GM19467 (cell line): Measurements from ENCODE around the gene MACROD1.
A peak's percentile ranks its signal among the peaks of the same experiment; 100 is the strongest.

Source experiments
- ATAC-seq: cut with Tn5 transposase; IDR thresholded peaks from one replicate; pipeline ENCODE4 v1.9.1; 2021; ENCODE audit warnings: mild to moderate bottlenecking, moderate library complexity; ENCODE audit not compliant: unreplicated experiment

Gene MACROD1

DNA sequence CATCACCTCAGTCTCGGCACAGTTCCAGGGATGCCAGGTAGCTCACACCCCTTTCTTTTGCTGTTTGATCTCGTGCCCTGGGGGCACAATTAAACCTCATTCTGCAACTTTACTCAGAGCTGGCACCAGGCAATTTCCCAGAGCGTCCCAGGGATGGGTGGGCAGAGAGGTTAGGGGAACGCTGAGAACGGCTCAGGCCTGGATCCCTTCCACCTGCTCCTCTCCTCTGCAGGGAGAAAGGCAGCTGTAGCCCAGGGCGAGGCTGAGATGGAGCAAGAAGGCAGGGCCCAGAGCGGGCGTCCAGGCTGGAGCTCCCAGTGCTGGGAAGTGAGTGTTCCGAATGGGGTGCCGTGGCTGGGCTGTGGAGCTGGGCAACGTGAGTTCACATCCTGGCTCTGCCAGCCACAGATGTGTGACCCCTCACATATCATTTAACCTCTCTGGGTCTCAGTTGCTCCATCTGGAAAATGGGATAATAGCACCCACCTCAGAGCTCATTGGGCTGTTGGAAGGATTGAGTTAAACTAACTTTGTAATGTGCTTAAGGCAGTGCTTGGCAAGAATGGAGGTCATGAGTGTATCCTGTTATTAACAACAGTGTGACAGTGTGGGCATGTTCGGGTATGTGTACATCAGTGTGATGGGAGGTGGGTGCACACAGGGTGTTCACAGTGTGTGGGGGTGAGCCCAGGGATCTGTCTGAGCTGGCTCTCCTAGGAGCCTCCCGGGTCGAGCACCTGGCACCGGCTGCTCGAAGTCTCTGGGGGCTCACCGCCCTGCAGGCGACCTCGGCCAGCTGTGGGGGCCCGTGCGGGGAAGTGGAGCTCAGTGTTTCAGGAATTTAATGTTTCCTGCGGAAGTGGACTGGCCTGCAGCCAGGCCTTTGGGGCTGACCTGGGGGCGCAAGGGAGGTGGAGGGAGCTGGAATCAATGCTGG lies 164.2 kb downstream of the MACROD1 start:
- no peak for ATAC-seq

DNA sequence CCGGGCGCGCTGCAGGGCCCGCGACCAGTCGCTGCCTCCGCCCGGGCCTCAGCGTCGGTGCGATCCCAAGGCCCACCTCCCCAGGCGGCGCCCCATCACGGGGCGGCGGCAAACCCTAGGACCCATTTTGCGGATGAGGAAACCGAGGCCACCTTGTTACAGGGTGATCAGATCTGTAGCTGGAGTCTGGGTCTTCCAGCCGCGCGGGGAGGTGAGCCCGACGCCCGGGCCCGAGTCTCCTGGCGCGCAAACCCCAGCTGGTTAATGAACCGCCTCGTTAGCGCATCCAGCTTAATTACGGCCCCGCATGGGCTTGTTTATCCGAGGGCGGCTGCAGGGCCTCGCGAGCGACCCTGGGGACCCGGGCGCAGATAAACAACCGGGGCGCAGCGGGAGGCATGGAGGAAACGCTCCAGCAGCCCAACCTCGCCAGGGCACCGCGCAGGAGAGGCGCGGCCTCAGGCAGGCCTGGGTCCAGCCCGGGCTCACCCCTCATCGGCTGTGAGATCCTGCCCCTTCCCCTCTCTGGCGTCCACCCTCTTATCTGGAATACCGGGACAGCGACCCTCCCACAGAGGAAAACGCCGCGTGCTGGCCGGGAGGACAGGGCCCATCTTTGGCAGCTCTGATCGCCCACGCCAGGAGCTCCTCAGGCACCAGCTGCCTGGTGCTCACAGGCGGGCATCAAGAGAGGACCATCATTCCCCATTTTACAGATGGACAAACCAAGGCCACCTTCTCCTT lies 165.0 kb downstream of the MACROD1 start:
- ATAC-seq = no peak

DNA sequence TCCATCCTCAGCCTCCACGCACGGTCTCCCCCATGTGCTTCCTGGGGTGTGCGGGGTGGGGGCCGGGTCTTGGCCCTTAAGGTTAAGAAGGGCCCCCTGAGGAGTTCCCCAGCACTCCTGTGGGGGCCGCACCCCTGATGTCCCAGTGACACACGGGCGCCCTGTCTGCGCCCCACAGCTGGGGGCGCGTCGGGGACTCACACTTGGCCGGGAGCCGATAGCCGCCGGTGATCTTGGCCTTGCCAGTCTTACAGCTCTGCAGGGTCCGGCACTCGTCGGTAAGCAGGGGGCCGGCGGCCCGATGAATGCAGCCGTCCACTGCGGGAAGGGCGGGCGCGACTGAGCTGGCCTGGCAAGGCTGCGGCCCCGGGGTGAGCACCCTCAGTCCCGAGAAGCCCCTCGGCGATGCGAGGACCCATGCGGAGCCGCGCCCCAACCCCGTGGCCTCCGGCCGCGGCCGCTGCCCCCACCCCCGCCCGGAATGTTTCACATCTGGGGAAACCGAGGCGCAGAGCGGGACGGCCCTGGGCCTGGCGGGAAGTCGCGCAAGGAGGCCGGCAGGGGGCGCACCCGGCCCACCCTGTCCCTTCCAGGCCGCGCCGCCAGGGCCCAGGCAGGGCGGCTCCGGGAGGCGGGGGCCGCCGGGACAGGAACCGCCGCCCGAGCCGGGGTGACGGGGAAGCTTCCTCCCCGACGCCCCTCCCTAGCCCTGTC lies 165.7 kb downstream of the MACROD1 start:
- ATAC-seq = no peak

DNA sequence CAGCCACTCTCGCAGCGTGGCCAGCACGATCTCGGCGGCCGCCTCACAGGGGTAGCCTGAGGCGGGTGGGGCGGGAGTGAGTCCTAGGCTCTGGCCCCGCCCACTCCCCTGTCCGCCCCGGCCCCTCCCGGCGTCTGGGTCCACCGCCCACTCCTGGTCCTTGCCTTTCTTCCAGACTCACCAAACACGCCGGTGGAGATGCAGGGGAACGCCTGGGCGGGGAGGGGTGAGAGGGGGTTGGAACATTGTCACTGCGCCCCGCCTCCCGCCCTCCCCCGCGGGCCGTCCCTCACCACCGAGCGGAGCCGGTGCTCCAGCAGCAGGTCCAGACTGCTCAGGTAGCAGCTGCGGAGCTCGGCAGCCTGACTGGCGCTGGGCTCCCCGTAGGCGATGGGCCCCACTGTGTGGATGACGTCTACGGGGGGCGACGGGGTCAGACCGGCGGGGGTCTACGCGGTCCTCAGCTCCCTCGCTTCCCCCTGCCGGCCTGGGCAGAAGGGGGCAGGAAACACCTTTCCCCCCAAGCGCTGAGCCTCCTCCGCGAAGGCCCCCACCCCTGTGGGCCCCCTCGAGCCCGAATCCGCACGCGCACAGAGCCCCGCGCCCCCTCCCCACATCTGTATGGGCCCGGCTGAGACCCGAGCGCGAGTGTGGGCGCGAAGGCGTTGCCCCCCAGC lies 166.4 kb downstream of the MACROD1 start:
- no peak for ATAC-seq

DNA sequence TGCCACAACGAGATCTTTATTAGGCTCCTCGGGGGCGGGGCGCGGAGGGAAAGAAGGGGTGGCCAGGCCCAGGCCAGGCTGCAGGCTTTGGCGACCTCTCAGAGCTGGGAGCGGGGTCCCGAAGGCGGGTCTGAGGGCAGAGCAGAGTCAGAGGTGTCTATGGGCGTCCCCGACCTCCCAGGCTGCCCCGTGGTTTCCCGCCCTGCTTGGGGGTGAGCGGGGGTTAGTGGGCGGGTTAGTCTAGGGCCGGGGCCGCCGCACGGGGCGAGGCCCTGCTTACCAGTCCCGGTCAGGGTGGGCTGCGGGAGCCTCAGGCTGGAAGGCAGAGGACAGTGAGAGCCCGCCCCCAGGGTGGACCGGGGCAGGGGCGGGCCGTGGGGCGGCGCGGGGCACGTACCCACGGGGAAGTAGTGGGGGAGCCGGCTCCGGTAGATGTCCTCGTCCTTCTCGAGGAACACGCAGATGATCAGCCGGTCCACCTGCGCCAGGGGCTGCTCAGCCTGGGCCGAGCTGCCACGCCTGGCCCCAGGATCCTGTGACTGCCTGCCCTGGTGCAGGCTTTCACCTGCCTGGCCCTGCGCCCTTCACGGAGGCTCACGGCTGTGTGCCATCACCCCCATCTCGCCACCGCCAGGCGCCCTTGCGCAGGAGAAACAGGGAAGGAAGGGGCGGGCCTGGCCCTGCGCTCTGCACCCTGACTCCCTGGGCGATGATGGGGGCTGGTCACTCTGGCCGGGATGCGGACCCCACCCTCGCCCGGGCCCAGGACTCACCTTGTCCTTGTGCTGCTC lies 167.2 kb downstream of the MACROD1 start:
- ATAC-seq = no peak

DNA sequence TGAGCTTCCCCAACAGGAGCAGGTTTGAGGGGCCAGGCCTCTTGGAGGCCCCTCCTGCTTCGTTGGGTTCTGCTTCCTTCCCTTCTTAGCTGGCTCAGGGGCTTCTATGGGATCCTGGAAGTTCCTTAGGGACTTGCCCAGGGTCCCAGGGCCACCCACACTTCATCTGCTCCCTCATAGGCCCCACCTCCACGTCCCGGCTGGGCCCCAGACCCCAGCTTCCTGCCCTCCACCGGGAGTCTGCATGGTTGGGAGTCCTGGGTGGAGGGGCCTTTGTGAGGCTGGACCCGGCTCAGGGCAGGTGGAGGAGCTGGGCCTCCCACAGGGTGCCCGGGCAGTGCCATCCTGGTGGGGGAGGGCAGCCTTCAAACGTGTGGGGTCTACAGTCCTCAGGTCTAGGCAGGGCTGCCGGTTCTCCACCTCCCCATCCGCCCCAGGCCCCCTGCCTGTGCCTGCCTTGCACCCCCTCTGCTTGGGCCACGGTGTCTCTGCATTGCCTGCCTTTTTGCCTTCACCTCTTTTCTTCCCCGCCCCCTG lies 168.0 kb downstream of the MACROD1 start:
- ATAC-seq = no peak

DNA sequence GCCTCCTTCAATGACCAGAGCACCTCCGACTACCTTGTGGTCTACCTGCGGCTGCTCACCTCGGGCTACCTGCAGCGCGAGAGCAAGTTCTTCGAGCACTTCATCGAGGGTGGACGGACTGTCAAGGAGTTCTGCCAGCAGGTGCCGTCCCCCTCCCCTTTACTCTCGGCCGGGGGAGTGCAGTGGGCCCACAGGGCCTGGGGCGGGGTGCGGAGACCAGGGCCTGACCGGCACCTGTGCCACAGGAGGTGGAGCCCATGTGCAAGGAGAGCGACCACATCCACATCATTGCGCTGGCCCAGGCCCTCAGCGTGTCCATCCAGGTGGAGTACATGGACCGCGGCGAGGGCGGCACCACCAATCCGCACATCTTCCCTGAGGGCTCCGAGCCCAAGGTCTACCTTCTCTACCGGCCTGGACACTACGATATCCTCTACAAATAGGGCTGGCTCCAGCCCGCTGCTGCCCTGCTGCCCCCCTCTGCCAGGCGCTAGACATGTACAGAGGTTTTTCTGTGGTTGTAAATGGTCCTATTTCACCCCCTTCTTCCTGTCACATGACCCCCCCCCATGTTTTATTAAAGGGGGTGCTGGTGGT lies 168.7 kb downstream of the MACROD1 start:
- no peak for ATAC-seq

DNA sequence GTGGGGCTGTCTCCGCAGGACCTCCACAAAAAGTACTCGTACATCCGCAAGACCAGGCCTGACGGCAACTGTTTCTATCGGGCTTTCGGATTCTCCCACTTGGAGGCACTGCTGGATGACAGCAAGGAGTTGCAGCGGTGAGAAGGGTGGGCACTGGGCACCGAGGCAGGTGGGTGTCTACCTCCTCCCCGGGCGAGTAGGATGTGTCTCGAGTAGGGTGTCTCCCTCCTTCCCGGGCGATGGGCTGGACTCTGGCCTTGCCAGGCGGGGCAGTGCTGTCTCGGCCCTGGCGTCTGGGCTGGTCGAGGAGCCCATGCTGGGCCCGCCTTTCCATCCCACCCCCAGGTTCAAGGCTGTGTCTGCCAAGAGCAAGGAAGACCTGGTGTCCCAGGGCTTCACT lies 169.4 kb downstream of the MACROD1 start:
- no peak for ATAC-seq

DNA sequence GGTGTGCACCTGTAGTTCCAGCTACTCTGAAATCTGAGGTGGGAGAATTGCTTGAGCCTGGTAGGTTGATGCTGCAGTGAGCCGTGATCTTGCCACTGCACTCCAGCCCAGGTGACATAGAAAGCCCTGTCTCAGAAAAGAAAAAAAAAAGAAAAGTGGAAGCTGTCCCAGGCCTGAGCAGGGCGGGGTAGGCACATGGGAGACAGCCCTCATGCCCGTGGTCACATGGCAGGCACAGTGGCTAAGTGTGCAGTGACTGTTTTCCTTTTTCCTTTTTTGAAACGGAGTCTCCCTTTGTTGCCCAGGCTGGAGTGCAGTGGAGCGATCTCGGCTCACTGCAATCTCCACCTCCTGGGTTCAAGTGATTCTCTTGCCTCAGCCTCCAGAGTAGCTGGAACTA lies 171.9 kb downstream of the MACROD1 start:
- ATAC-seq = no peak

DNA sequence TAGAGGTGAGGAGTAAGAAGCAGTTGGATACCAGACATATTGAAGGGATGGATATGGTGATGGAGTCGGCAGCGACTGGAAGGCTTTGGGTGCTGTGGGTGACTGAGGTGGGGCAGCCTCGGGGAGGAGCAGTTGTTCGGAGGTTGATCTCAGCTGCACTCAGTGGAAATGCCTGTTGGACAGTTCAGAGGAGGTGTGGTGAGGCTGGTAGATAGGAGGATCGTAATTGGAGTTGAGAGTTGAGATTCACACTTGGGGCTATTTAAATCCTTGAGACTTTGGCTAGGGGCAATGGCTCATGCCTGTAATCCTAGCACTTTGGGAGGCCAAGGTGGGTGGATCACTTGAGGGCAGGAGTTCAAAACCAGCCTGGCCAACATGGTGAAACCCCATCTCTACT lies 172.8 kb downstream of the MACROD1 start:
- no peak for ATAC-seq

DNA sequence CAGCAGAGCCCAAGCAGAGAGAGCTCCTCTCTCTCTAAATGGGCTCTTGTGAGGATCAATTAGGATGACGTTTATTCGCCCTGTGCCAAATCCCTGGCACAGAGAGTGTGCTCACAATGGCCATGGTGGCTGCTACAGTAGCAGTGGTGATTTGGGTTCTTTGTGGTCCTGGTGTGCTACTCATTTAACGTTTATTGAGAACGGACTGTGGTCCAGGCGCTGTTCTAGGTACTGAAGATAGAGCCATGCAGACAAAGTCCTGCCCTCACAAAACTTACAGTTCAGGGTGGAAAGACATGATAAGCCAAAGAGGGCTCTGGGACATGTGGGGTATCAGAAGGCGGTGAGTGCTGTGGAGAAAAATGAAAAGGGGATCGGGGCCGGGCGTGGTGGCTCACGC lies 174.4 kb downstream of the MACROD1 start:
- no peak for ATAC-seq

DNA sequence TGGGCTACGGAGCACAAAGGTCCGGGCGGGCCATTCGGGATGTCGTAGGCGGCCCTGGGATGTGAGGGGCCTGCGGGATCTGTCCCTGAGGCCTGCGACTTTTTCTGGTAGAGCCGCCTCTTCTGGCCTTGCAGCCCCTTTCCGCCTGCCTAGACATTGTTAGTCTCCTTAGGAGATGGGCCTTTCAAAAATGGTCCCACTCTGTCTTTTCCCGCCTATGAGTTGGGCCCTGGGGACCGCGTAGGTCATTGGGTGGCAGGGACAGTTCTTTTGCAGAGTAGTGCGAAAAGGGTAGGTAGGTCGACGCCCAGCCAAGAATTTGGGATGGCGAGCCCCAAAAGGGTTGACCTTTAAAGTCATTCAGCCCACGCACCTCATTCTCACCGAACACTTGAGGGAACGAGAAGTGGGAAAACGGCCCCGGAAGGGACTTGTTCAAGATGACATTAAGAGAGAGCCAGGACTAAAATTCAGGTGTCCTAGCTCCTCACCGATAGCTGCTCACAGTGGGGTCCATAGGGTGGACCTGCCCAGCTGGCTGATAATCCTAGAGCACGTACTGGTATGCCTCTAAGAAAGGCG lies 178.9 kb downstream of the MACROD1 start:
- no peak for ATAC-seq

DNA sequence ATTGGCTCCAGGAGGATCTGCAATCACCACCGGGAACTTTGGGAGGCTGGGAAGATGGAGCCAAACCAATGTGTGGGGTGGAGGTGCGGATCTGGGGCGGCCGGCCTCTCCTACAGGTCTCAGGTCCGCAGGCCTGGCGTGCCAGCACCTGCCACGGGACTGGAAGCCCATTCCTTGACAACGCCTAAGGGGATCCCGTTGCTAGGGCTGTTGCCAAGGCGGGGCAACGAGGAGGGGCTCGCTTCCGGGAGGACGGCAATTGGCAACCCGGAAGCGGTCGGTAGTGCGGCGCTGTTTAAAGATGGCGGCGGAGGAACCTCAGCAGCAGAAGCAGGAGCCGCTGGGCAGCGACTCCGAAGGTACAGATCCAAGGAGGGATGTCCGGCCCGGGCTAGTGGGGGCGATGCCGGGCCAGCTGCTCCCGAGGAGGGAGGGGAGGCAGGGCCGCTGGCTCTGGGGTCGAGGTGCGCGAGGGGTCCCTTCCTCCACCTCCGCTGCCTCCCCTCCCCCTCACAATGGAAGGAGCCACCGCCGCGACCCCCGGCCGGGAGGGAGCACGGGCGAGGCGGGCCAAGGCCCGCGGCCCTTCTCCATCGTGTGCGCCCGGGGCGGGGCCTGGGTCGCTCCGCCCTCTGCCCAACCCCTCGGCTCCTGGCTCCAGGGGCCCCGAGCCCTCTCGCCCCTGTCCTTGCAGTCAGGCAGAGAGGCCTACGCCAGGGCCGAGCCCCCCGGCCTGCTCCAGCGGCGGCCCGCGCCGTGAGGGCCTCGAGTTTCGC lies 179.6 kb downstream of the MACROD1 start, which contains the start of gene OTUB1:
TSS of gene OTUB1 (plus strand) at position 283 of the 776 bp plus-strand sequence. CDS start at position 302, 19 bp downstream.
- ATAC-seq = peak; percentile 73

DNA sequence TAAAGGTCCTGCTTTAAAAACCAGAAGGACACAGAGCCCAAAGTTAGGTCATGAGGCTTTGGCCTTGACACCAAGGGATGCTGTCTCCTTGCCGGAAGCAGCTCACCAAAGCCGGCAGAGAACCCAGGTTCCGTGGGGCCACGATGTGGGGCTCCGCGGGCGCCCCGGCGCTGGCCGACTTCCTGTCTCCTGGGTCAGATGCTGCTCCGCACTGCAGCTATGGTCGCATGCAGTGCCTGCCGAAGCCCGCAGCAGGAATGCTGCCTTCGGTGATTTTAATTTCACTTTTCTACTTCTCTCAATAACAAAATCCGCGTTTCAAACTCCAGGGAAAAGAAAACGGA lies 180.1 kb downstream of the MACROD1 start:
- no peak for ATAC-seq

DNA sequence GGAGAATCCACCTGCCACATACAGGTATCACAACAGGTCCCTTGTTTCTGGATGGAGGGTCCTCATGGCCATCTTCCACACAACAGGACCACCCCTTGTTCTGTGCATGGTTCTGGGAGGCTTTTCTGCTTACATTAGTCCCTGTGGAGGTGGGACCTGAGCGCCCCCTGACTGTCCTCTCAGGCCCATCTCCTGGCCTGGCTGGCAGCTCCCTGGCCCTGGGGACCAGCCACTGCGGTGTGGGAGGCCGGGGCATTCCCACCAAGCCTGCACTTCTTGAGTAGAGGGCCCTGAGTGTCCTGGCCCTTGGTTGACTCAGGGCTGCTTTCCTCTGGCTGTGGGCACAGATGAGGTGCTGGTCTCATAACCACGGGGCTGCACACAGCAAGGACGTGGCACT lies 186.5 kb downstream of the MACROD1 start:
- ATAC-seq = no peak

DNA sequence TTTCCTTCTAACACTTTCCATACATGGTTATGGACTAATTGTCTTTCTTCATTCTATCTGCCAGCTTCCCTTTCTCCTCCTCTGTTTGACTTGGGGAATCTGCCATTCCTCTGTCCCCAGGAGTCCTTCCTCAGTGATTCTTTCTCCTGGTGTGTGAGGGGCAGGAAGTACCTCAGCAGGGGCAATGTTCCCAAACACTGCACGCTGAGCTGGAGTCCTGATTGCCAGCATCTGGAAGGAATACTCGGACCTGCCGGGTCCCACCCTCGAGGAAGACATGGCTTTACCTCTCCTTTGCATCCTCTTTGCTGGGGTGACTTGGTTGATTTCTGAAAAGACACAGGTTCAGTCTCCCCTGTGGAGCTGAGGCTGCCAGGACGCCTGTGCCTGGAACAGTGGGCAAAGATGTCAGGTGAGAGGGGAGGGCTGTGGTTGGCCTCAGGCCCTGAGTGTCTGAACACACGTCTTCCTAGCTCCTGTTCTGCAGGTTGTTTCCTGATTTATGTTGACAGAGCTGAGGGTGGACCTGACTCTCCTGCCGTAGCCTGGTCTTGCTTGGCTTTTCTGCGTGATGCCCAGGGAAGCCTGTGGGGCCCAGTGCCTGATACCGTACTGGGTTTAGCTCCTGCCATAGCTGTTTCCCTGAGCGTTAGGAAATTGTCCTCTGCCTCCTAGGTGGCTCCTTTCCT lies 187.2 kb downstream of the MACROD1 start:
- no peak for ATAC-seq

DNA sequence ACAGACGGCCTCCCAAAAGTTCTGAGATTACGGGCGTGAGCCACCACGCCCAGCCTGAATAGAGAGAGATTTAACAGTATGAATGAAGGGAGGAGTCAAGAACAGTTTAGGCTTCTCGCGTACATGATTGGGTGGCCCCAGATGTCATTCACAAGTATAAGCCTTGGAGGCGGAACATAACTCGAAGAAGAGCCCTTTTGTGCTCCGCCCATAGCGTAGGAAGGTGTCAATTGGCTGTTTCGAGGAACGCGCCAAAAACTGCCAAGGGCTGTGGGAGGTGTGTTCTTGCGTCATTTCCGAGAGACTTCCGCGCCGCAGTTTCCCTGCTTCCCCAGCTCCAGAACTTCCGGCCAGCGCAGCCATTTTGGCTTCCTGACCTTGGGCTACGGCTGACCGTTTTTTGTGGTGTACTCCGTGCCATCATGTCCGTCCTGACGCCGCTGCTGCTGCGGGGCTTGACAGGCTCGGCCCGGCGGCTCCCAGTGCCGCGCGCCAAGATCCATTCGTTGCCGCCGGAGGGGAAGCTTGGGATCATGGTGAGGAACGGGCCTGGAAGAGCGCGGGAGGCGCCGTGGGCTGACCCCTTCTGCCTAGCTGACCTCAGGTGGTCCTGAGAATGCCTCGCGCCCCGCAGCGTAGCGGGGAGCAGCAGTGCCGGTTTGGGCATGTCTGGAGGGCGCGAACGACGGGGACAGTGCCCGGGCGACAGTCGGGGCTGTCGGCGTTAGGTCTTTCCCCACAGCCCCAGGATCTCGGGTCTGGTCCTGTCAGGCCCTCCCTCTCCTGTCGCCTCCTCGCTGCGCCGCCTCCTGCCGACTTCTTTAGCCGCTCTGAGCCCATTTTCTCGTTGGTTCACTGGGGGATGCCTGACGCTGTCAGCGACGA lies 191.4 kb downstream of the MACROD1 start, which contains the start of gene COX8A:
TSS of gene COX8A (plus strand) at position 362 of the 885 bp plus-strand sequence. CDS start at position 423, 61 bp downstream.
- ATAC-seq = peak; percentile 97
